GM12878 (cell line): ENCODE data around the gene GRK1. TPM values are rescaled to one million over a fixed set of nuclear protein-coding genes. Genes with fewer than 3 reads are reported as not detected.
"Not testable (repeated sequence)": the region's sequence is repeated elsewhere in the genome, so short reads cannot be mapped to it uniquely, and the experiment has no call there.

Experiments
- ATAC-seq: fragments of 200-7000 bp; cut with Tn5 transposase; 3 replicates; pipeline ENCODE4 v1.9.1; 2020; ENCODE audit warnings: mild to moderate bottlenecking, moderate library complexity
- BruUV-seq: library from RNA; stranded (reverse); fragments of 400-500 nt; replicated peaks from 2 replicates; lab custom pipeline; 2021; lab: Mats Ljungman, UMichigan
- CTCF ChIA-PET: fragments of 300-600 bp; sonication (Branson Sonifier 250); formaldehyde crosslinking; extraction: SDS; loops from one replicate; lab custom pipeline; 2021; ENCODE audit warnings: inconsistent platforms; lab: Yijun Ruan, JAX
- POLR2A ChIA-PET: fragments of 350-600 bp; formaldehyde crosslinking; extraction: SDS; loops from one replicate; lab custom pipeline; 2021; ENCODE audit warnings: inconsistent platforms; lab: Charles Lee
- RAD21 ChIA-PET: fragments of 300-600 bp; sonication (Branson Sonifier 250); formaldehyde crosslinking; loops from one replicate; lab custom pipeline; 2023; ENCODE audit warnings: antibody characterized with exemption; ENCODE audit not compliant: unreplicated experiment; lab: Charles Lee
- SMC1A ChIA-PET: fragments of 300-600 bp; sonication (Branson Sonifier 250); formaldehyde crosslinking; loops from one replicate; lab custom pipeline; 2023; ENCODE audit not compliant: unreplicated experiment, uncharacterized antibody; lab: Charles Lee
- DNase-seq: peaks from one replicate; pipeline ENCODE4 v3.0.0-alpha.2; 2011; ENCODE audit warnings: low read depth, low spot score
- FAIRE-seq: peaks from 3 replicates; lab custom pipeline; 2011; peaks lifted over from hg19 to GRCh38; lab: Jason Lieb, UNC
- H2AFZ ChIP-seq: 2 replicates; pipeline ENCODE4 v1.6.0; 2011; ENCODE audit warnings: low read depth, low read length, control low read depth; ENCODE audit not compliant: control insufficient read depth
- H3K27ac ChIP-seq: 2 replicates; pipeline ENCODE4 v1.5.1; 2011; ENCODE audit warnings: control low read depth; ENCODE audit not compliant: control insufficient read depth, insufficient read depth
- H3K27me3 ChIP-seq, 2 experiments: replicated peaks in 1 of 2; 2 replicates each; pipeline versions ENCODE4 v1.6.0 to v1.6.1; 2011; ENCODE audit warnings: low read length in 1 of 2; ENCODE audit not compliant: control insufficient read depth in 2 of 2, insufficient read depth in 2 of 2
- H3K36me3 ChIP-seq, 2 experiments: 2 replicates each; pipeline ENCODE4 v1.5.1; 2011; ENCODE audit warnings: low read length in 1 of 2; ENCODE audit not compliant: control insufficient read depth in 2 of 2, insufficient read depth in 2 of 2
- H3K4me1 ChIP-seq: 2 replicates; pipeline ENCODE4 v1.6.1; 2011; ENCODE audit warnings: mild to moderate bottlenecking, low read length, moderate library complexity, mixed read lengths; ENCODE audit not compliant: control insufficient read depth, insufficient read depth
- H3K4me2 ChIP-seq: 2 replicates; pipeline ENCODE4 v1.6.0; 2011; ENCODE audit warnings: control low read depth; ENCODE audit not compliant: control insufficient read depth, insufficient read depth
- H3K4me3 ChIP-seq: fragments of 200-600 bp; sonication (generic); 2 replicates; pipeline ENCODE4 v1.5.1; 2016
- H3K79me2 ChIP-seq: 2 replicates; pipeline ENCODE4 v1.6.0; 2011; ENCODE audit warnings: low read length; ENCODE audit not compliant: control insufficient read depth, insufficient read depth
- H3K9ac ChIP-seq: 2 replicates; pipeline ENCODE4 v1.8.0; 2011; ENCODE audit warnings: low read length, control low read depth, mixed read lengths; ENCODE audit not compliant: control insufficient read depth, insufficient read depth
- H3K9me3 ChIP-seq: replicated peaks from 3 replicates; pipeline ENCODE4 v1.5.1; 2011; ENCODE audit warnings: mild to moderate bottlenecking, low read length; ENCODE audit not compliant: control insufficient read depth, insufficient read depth
- H4K20me1 ChIP-seq: 2 replicates; pipeline ENCODE4 v1.6.0; 2011; ENCODE audit not compliant: control insufficient read depth, insufficient read depth
- WGBS: methylation state at CpG from one replicate; pipeline ENCODE4 v1.1.6; 2016; ENCODE audit warnings: low lambda C conversion rate; ENCODE audit not compliant: insufficient replicate concordance, insufficient coverage; ENCODE audit errors: missing lambda C conversion rate; 5-methylcytosine and 5-hydroxymethylcytosine counted together
- in situ Hi-C: fragments of 300-500 bp; cut with MboI; formaldehyde crosslinking; loops from 9 replicates; pipeline ENCODE4 v1.14.3; 2018; ENCODE audit warnings: mixed read lengths
- intact Hi-C: fragments of 100-400 bp; cut with micrococcal nuclease; formaldehyde crosslinking; loops from one replicate; pipeline ENCODE4 v1.14.2; 2022; ENCODE audit not compliant: unreplicated experiment
- polyA plus RNA-seq, 11 experiments: library from polyadenylated mRNA; depleted of rRNA in 4 of 11; unstranded in 6 of 11; stranded (reverse) in 5 of 11; fragments of >200 nt; fragmentation: Nextera tagmentation in 4 of 11; fragmentation: Illumina TruSeq in 1 of 11; extraction: Ambion mirVana in 4 of 11; extraction: Trizol in 1 of 11; gene quantifications; 1 replicate in 1 of 11; 2 replicates in 10 of 11; pipeline versions ENCODE4 v1.2.1 to v1.2.3, GENCODE V29; 2011 to 2016; ENCODE audit warnings: inconsistent platforms in 2 of 11, missing spikeins in 2 of 11, low read depth in 1 of 11
- total RNA-seq, 4 experiments: library from RNA; depleted of rRNA in 3 of 4; stranded (reverse); fragments of >200 nt in 3 of 4; fragmentation: Illumina TruSeq in 1 of 4; extraction: Trizol in 1 of 4; gene quantifications; 2 replicates each; pipeline versions ENCODE4 v1.2.1 to v1.2.3, GENCODE V29; 2013 to 2021
- TF ChIP-seq, protein P1 (sequence below): fragments of 450-650 bp; IDR thresholded peaks from 2 replicates; pipeline ENCODE4 v1.6.1; 2017; ENCODE audit warnings: mild to moderate bottlenecking

GRK1 gene
- total and polyA plus RNA-seq, 10 of the 15 experiments (the other 5 are each of a cell fraction or from before 2014, with no cell fraction given): under 0.01 to 0.04 TPM; not detected in 8

DNA sequence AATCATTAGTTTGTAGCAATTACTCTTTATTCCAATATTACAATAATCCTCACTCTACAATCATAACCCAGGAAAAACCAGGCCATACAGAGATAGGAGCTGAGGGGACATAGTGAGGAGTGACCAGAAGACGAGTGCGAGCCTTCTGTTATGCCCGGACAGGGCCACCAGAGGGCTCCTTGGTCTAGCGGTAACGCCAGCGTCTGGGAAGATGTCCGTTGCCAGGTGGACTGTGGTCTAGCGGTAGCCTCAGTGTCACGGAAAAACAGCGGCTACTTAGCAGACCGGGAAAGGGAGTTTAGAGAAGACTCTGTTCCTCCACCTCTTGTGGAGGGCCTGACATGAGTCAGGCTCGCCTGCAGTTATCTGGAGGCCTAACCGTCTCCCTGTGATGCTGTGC, 45.5 kb upstream of the GRK1 start:
- ATAC-seq, POLR2A ChIA-PET, RAD21 ChIA-PET, BruUV-seq, FAIRE-seq, H2AFZ ChIP-seq, DNase-seq, H3K79me2 ChIP-seq, H3K27me3 ChIP-seq, H3K4me3 ChIP-seq, H3K4me2 ChIP-seq, H3K9me3 ChIP-seq, intact Hi-C loops, in situ Hi-C loops, H3K9ac ChIP-seq, H3K27ac ChIP-seq, SMC1A ChIA-PET, CTCF ChIA-PET, H4K20me1 ChIP-seq, H3K4me1 ChIP-seq: not testable (repeated sequence)
- peaks cover 13 to 19% of the 10 kb centered on the region in 2 experiments; a peak in 3 of 4 replicates for H3K36me3 ChIP-seq
- TF ChIP-seq, protein P1, sequence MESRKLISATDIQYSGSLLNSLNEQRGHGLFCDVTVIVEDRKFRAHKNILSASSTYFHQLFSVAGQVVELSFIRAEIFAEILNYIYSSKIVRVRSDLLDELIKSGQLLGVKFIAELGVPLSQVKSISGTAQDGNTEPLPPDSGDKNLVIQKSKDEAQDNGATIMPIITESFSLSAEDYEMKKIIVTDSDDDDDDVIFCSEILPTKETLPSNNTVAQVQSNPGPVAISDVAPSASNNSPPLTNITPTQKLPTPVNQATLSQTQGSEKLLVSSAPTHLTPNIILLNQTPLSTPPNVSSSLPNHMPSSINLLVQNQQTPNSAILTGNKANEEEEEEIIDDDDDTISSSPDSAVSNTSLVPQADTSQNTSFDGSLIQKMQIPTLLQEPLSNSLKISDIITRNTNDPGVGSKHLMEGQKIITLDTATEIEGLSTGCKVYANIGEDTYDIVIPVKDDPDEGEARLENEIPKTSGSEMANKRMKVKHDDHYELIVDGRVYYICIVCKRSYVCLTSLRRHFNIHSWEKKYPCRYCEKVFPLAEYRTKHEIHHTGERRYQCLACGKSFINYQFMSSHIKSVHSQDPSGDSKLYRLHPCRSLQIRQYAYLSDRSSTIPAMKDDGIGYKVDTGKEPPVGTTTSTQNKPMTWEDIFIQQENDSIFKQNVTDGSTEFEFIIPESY: peak; percentile 75; the same call in 1 of the 2 replicates
- WGBS: 97% methylated on average over 12 of the region's 13 CpGs

DNA sequence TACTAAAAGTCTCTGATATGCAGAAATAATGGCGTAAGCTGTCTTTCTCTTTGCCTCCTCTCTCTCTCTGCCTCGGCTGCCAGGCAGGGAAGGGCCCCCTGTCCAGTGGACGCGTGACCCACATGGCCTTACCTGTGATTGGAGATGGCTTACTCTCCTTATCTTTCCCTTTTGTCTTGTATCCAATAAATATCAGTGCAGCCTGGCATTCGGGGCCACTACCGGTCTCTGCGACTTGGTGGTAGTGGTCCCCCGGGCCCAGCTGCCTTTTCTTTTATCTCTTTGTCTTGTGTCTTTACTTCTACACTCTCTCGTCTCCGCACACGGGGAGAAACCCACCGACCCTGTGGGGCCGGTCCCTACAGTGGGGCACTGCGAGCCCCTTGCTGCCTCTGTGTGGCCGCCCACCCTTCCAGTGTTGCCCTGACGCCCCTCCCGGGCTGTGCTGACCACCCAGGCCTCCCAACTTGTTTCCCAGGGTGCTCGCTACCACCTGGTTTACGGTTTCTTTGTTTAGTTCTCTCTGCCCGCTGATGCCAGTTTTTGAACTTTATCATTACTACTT, 45.0 kb upstream of the GRK1 start:
- POLR2A ChIA-PET, H3K4me2 ChIP-seq, H3K9me3 ChIP-seq, H3K27me3 ChIP-seq, H2AFZ ChIP-seq, ATAC-seq, DNase-seq, H4K20me1 ChIP-seq, H3K27ac ChIP-seq, H3K9ac ChIP-seq, in situ Hi-C loops, H3K4me3 ChIP-seq, intact Hi-C loops, FAIRE-seq, CTCF ChIA-PET, H3K79me2 ChIP-seq, SMC1A ChIA-PET, H3K4me1 ChIP-seq, RAD21 ChIA-PET, BruUV-seq: not testable (repeated sequence)
- peaks cover 9 to 19% of the 10 kb centered on the region in 2 experiments; a peak in 3 of 4 replicates for H3K36me3 ChIP-seq
- 100% methylated on average over 15 of the region's 20 CpGs for WGBS
